Pulmonary artery endothelial cell (primary cell): Measurements from ENCODE around the gene TOP3B. TPM values are rescaled to one million over a fixed set of nuclear protein-coding genes. Genes with fewer than 3 reads are reported as not detected.

ENCODE experiments used
- DNase-seq: peaks from one replicate; pipeline ENCODE4 v3.0.0-alpha.2; 2011; ENCODE audit warnings: low read depth, low spot score
- total RNA-seq: library from RNA; depleted of rRNA; stranded (reverse); fragments of >200 nt; gene quantifications from 2 replicates; pipeline ENCODE4 v1.2.3, GENCODE V29; 2014

TOP3B gene, protein sequence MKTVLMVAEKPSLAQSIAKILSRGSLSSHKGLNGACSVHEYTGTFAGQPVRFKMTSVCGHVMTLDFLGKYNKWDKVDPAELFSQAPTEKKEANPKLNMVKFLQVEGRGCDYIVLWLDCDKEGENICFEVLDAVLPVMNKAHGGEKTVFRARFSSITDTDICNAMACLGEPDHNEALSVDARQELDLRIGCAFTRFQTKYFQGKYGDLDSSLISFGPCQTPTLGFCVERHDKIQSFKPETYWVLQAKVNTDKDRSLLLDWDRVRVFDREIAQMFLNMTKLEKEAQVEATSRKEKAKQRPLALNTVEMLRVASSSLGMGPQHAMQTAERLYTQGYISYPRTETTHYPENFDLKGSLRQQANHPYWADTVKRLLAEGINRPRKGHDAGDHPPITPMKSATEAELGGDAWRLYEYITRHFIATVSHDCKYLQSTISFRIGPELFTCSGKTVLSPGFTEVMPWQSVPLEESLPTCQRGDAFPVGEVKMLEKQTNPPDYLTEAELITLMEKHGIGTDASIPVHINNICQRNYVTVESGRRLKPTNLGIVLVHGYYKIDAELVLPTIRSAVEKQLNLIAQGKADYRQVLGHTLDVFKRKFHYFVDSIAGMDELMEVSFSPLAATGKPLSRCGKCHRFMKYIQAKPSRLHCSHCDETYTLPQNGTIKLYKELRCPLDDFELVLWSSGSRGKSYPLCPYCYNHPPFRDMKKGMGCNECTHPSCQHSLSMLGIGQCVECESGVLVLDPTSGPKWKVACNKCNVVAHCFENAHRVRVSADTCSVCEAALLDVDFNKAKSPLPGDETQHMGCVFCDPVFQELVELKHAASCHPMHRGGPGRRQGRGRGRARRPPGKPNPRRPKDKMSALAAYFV
- 22.4 and 31.9 TPM in 2 replicates for total RNA-seq

DNA sequence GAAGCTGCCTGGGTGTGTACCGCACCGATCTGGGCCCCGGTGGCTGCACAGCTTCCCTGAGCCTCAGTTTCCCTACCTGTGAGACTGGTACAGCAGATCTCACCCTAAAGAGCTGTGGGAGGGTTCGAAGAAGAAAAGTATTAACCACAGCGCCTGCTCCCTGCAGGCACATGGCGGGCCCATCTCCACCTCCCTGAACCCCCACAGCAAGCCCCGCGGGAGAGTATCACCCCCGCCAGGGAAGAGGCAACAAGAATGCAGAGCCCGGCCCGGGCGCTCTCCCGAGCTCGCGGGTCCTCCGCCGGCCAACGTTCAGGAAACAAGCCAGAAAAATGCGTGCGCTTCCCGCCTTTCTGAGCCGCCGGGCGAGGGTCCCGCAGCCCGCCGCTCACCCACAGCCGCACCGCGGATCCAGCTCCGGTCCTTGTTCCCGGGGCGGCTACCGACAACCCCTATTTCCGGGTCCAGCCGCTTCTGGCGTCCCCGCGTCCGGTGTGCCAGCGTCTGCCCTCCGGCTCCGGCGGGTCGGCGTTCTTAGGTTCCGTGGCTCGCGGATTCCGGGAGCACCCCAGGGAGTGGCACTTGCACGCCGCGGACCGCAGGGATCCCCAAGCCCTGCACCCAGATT lies at the start of gene TOP3B:
Gene TOP3B (minus strand): TSS at position 450 of the 628 bp plus-strand sequence. CDS start 7,078 bp downstream, outside the sequence.
- DNase-seq, result peak; percentile 29

DNA sequence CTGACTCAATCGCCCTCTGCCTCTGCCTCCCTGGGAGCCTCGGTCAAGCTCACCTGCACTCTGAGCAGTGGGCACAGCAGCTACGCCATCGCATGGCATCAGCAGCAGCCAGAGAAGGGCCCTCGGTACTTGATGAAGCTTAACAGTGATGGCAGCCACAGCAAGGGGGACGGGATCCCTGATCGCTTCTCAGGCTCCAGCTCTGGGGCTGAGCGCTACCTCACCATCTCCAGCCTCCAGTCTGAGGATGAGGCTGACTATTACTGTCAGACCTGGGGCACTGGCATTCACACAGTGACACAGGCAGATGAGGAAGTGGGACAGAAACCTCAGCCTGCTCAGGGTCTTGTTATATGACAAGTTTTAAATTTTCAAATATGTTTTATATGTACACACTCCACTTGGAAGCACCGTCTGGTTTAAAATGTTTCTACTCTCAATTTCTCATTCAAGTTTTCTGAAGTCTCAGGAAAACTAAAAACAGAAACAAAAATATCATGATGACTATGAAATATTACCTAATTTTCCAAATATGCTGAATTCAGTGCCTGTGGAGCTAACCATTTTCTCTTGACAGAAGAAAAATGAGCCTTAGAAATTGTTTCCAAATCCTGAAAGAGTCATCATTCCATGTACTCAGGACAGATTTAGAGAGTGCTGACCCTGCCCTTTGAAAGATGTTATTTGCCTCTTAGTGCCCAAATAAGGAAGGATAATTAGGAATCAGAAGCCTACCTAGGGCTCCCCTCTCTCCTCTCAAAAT lies 48.8 kb upstream of the TOP3B start:
- DNase-seq, result no peak

DNA sequence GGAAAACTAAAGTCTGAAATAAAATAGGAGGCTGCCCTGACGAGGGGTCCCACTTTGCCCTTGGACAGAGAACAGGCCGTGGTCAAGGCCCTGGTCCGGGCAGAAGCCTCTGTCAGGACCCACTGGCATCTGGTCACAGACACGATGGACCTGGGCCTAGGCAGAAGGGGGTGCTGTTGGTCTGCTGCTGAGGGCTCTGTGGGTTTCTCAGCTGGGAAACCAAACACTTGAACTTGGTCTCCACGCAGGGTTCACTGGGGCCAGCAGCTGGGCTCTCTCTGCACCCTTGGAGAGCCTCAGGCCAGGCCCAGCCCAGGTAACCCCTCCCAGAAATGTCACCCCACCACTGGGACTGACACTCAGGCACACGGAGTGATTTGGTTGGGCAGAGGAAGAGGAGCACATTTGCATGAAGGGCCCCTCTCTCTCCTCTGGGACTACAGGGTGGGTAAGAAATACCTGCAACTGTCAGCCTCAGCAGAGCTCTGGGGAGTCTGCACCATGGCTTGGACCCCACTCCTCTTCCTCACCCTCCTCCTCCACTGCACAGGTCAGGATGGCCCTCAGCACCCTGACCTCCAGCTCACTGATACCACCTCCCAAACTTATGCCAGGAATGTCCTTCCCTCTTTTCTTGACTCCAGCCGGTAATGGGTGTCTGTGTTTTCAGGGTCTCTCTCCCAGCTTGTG lies 48.1 kb upstream of the TOP3B start:
- DNase-seq, result no peak

DNA sequence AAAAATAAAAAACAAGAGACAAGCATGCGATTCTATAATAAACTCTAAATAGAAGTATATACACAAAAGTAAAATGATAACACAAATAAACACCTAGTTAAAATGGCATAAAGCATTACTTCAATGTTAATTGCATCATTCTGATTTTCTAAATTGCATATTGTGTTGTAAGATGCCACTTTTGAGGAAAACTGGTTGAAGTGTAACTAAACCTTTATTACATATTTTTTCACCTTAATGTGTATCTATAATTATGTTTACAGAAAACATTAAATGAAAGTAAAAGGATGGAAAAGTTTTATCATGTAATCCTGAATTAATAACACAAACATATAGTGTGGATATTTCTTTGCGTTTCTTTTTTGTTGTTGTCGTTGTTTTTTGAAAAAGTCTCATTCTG lies 45.4 kb upstream of the TOP3B start:
- no peak for DNase-seq

DNA sequence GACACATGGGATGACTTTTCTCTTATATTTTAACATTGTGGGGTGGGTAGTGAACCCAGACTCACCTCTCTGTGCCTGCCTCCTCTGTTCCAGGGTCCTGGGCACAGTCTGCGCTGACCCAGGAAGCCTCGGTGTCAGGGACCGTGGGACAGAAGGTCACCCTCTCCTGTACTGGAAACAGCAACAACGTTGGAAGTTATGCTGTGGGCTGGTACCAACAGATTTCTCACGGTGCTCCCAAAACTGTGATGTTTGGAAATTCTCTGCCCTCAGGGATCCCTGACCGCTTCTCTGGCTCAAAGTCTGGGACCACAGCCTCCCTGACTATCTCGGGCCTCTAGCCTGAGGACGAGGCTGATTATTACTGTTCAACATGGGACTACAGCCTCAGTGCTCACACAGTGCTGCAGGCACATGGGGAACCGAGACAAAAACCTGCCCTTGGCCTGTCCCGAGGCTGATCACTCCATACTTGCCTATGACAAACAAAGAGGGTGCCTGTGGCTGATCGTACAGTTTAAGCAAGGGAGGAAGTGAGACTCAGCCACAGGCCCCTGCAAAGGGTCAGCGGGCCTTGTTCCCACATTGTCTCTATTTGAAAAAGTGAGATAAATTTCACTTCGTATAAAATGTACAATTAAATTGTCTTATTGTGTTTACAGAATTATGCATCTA lies 43.7 kb upstream of the TOP3B start:
- no peak for DNase-seq

DNA sequence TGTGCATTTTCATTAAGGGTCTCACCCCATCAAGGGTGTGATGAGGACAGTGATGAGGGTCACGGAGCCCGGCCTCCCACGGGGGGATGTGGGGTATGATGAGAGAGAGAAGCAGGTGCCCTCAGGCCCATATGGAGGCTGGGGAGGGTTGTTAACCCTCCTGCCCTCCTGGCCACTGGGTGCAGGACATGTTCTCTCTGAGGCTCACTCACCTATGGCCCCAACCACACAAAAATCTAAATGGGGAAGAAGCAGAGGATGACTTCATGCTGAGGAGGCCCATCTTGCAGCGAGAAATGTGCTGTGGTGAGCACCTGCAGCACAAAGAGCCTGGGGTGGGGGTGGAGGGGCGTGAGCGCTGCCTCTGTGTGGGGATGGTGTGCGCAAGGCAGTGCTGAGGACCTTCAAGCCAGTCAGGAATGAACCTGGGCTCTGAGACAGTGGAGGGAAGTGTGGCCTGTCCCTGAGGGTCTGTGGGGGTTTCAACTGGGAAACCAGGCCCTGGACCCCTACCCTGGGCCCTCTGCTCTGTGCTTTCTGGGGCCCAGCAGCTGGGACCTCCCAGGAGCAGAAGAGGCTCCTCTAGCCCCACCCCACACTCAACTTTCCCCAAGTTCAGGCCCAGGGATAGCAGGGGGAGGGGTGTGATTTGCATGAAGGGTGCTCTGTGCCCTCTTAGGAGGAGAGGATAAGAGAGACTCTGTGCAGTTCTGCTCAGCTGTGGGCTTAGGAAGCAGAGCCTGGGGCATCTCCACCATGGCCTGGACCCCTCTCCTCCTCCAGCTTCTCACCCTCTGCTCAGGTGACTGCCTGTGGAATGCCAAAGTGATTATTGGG lies 43.0 kb upstream of the TOP3B start:
- DNase-seq, result no peak

DNA sequence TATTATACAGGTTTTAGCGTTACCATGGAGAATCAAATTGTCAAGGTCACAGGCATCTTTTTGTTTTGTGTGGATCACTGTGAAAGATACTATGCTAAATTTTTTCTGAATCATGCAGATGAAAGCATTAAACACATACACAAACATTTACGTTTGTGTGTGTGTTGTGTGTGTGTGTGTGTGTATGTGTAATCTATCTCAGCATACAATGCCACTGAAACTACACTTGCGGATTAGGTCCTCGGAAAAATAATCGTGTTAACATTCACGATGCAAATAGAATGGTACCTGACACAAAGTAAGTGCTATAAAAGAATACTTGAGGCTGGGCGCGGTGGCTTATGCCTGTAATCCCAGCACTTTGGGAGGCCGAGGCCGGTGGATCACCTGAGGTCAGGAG lies 41.9 kb upstream of the TOP3B start:
- no peak for DNase-seq

DNA sequence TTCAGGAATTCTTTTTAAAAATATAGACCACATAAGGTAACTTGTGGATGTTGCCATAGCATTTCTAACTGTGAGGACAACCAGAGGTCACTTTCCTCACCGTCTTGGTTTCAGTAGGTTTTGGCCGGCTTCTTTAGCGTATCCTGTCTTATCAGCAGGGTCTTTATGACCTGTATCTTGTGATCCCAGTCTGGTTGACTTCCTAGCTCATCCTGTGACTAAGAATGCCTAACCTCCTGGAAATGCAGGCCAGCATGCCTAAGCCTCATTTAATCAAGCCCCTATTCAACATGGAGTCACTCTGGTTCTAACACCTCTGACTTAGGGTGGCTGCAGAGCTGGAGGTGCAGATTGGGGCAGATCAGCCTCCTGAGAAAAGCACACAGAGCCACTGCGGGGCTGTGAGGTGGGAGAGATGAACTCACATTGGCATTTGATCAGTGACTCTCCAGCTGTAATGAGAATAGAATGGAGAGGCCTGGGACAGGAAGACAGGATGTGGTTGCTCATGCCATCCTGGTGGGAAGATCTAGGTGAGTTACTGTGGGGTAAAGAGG lies 41.1 kb upstream of the TOP3B start:
- DNase-seq, result no peak

DNA sequence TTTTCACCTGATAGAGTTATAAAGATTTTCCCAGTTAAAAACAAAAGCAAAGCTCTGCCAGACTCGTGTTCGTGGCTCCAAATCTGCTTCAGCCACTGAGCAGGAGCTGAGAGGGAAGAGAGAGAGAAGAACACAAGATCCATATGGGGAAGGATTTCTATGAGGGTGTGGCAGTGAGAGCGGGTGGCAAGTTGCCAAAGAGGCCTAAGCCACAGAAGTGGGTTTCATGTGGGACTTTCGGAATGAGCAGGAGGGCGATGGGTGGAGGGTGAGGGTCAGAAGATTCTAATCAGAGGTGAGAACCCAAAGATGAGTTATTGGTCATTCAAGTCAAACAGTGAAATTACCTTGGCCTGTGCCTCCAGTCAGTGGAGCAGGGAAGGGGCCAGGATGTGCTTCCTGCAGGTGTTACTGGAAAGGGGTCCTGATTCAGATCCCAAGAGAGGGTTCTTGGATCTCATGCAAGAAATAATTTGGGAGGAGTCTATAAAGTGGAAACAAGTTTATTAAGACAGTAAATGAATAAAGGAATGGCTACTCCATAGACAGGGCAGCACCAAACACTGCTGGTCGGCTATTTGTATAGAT lies 40.5 kb upstream of the TOP3B start:
- no peak for DNase-seq

DNA sequence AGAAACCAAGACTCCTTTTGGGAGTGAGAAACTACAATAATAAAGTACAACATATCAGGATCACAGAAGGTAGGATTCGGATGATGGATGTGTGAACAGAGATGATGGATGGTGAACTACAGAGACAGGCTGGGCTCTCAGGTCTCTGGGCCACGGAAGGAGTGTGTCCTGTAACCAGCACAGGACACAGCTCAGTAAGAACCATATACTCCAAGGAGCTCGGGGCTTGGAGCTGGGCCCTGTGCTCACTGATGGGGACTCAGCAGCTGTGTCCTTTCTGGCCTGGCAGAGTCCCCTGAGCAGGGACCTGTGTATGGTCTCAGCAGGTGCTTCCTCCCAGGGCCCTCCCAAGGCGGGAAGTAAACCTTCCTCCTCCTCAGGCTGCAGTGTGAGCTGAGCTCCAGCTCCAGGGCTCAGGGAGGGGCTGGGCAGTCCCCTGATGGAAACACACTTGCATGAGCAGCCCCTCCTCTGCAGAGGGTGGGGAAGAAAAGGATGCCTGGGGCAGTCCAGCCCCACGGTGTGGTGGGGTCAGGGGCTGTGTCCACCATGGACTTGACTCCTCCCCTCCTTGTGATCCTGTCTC lies 39.8 kb upstream of the TOP3B start:
- DNase-seq, result no peak

DNA sequence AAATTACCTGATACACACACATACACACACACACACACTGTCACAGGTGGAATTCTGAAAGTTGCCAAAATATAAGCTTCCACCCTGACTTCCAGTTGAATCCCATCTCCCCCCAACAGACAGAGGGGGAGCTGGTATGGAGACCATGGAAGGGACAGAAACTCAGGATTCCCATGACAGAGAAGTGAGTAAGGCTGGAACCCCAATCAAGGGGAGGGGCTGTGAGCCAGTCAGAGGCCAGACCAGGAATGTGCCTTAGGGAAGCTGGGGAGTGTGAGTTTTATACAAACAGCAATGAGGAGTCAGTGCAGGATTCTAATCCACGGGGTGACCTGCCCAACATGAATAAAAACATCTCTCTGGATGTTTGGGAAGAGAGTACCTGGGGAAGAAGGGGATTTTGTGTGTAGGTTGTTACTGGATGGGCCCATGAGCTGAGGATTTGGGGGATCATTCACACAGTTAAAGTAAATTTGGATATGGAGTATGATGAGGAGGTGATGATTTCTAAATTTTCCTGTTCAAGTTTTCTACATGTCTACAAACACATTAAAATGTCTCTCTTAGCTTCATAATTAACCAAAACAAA lies 38.7 kb upstream of the TOP3B start:
- DNase-seq, result no peak

DNA sequence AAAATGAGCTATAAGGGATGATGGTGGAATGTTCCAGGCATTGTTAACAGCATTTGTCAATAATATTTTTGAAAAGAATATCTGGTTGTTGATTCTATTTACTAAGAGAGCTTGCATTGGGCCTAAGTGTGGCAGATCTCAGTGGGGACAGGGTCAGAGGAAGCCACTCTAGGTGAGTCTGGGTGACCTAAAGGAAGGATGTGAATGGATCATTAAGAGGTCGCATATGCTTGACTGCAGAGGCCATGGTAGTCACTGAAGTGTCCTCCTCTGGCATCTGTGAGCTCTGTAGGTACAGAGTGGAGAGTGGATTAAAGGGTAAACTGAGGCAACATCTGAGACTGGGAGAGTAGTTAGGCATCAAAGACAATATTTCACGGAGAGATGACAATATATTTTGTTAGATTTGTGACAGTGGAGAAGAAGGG lies 37.9 kb upstream of the TOP3B start:
- DNase-seq, result no peak

DNA sequence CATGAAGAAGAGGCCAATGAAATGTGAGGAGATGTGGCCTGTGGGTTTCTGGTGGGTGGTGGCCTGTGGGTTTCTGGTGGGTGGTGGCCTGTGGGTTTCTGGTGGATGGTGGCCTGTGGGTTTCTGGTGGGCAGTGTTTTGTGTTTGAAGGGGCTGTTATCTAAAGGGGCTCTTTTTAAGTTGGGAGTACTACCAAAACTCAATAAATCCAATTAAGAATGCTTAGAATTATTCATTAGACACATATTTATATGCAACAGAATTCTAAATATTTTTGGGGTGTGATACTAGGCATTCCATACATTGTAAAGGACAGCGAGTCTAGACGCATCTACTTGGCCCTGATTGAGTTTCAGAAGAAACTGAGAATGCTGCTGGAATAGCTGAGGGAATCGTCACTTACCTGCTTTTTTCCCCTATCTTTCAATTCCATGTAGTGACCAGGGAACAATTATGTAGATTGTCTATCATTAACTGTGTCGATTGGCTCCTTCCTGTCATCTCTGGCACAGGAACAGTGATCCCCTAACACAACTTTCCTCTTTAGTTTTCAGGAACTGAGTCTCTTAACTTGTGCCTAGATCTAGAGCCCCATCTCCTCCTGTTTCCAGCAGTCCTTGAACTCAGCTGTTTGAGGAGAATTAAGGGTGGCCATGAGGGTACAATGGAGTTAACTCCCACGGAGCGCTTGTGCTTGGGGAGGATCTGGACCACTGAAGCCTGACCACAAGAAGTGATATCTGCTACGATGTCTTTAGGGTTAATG lies 37.3 kb upstream of the TOP3B start:
- no peak for DNase-seq

DNA sequence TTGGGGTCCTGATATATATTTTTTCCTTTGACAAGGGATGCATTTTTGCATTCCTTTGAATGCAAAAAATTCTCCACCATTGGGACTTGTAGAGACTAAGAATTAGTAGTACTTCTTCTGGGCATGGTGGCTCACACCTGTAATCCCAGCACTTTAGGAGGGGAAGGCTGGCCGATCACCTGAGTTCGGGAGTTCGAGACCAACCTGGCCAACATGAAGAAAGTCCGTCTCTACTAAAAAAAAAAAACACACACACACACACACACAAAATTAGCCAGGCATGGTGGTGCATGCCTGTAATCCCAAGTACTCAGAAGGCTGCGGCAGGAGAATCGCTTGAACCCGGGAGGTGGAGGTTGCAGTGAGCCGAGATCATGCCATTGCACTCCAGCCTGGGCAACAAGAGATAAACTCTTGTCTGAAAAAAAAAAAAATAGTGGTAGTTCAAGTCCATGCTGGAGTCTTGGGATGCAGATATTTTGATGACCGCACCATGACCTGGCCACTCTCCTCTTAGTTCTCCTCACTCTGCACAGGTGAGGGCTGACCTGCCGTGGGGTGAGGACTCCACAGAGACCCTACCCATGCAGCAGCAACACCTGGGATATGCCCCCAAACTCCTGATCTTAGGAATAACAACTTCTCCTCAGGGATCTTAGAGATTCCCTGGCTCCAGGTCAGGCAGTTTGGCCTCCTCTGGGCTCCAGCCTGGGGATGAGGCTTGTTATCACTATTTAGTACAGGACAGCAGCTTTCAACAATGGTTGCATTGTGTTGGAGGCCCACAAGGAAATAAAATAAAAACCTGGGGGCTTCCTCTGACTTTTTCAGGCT lies 36.5 kb upstream of the TOP3B start:
- DNase-seq, result no peak

DNA sequence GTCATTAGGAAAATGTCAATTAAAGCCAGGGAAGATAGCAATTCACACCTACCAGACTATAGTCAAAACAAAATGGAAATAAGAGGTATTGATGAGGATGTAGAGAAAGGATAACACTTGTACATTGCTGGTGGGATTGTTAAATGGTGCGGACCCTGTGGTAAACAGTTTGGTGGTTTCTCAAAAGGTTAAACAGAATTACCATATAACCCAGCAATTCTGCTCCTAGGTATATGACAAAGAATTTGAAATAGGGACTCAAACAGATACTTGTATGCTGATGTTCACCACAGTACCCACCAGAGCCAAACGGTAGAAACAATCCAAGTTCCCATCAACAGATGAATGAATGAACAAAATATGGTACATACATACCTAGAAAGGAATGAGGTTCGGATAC lies 33.0 kb upstream of the TOP3B start:
- no peak for DNase-seq

DNA sequence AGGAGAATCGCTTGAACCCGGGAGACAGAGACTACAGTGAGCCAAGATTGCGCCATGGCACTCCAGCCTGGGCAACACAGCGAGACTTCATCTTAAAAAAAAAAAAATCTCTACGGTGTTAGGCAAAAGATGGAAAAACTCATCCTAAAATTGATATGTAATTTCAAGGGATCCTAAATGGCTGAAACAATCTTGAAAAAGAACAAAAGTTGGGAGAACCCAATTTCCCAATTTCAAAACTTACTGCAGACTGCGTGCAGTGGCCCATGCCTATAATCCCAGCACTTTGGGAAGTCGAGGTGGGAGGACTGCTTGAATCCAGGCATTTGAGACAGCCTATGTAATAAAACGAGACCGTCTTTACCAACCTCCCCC lies 31.7 kb upstream of the TOP3B start:
- DNase-seq, result no peak
